ENCODE data around the gene MAP1S.

DNA sequence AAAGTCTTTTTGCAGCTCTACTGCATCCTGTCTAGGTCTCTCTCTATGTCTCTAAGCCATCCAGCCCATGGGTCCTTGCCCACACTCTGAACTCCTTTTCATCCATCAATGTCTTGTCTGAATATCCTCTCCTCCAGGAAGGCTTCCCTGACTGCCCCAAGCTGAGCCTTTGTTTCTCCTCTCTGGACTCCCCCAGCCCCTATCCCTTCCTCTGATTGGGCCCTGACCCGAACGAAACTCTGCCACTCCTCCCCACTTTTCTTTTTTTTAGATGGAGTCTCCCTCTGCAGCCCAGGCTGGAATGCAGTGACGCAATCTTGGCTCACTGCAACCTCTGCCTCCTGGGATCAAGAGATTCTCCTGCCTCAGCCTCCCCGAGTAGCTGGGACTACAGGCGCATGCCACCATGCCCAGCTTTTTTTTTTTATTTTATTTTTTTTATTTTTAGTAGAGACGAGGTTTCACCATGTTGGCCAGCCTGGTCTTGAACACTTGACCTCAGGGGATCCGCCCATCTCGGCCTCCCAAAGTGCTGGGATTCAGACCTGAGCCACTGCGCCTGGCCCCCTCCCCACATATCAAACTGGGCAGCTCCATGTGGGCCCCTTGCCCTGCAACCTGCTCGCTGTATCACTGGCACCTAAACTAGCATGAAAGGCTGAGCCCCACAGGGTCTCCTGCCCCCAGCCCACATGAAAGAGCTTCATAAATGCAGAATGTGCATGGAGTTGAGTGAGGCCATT is 30.3 kb upstream of the MAP1S start:
- TF ChIP-seq, protein P1, sequence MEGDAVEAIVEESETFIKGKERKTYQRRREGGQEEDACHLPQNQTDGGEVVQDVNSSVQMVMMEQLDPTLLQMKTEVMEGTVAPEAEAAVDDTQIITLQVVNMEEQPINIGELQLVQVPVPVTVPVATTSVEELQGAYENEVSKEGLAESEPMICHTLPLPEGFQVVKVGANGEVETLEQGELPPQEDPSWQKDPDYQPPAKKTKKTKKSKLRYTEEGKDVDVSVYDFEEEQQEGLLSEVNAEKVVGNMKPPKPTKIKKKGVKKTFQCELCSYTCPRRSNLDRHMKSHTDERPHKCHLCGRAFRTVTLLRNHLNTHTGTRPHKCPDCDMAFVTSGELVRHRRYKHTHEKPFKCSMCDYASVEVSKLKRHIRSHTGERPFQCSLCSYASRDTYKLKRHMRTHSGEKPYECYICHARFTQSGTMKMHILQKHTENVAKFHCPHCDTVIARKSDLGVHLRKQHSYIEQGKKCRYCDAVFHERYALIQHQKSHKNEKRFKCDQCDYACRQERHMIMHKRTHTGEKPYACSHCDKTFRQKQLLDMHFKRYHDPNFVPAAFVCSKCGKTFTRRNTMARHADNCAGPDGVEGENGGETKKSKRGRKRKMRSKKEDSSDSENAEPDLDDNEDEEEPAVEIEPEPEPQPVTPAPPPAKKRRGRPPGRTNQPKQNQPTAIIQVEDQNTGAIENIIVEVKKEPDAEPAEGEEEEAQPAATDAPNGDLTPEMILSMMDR (IDR thresholded peaks at IDR 0.05; ENCODE audit: low read depth, low read length) = no peak
- TF ChIP-seq, protein P2, sequence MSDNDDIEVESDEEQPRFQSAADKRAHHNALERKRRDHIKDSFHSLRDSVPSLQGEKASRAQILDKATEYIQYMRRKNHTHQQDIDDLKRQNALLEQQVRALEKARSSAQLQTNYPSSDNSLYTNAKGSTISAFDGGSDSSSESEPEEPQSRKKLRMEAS (IDR thresholded peaks at IDR 0.05; ENCODE audit: low read depth, low read length) = no peak
- TF ChIP-seq MYC (IDR thresholded peaks at IDR 0.05; ENCODE audit: low read depth, low read length) = no peak
- TF ChIP-seq POLR2A (IDR thresholded peaks at IDR 0.05; ENCODE audit: extremely low read depth, insufficient read length) = no peak
